OCI-LY7 (cell line): ENCODE measurements around the gene SH2D7. TPM values are rescaled to one million over a fixed set of nuclear protein-coding genes. Genes with fewer than 3 reads are reported as not detected.

Source experiments
- BruUV-seq: library from RNA; stranded (reverse); fragments of 400-500 nt; replicated peaks from 2 replicates; lab custom pipeline; 2021; lab: Mats Ljungman, UMichigan
- CTCF ChIA-PET: fragments of 300-600 bp; sonication (Branson Sonifier 250); formaldehyde crosslinking; loops from one replicate; lab custom pipeline; 2022; ENCODE audit warnings: antibody characterized with exemption; ENCODE audit not compliant: unreplicated experiment; lab: Charles Lee
- POLR2A ChIA-PET: fragments of 300-600 bp; sonication (Branson Sonifier 250); formaldehyde crosslinking; loops from one replicate; lab custom pipeline; 2022; ENCODE audit warnings: antibody characterized with exemption; lab: Charles Lee
- DNase-seq: peaks from one replicate; pipeline ENCODE4 v3.0.0-alpha.2; 2015; ENCODE audit warnings: low spot score
- H2AFZ ChIP-seq: fragments of 200-600 bp; sonication (generic), shearing (Covaris generic); 2 replicates; pipeline ENCODE4 v1.6.1; 2014; ENCODE audit warnings: mild to moderate bottlenecking, antibody characterized with exemption, low read length, moderate library complexity
- H3K27ac ChIP-seq: fragments of 200-600 bp; sonication (generic); 2 replicates; pipeline ENCODE4 v1.5.1; 2014; ENCODE audit warnings: mixed run types, low read depth, mild to moderate bottlenecking, moderate library complexity, low read length, inconsistent platforms; ENCODE audit not compliant: poor library complexity, severe bottlenecking
- H3K36me3 ChIP-seq: fragments of 200-600 bp; sonication (generic); 2 replicates; pipeline ENCODE4 v1.6.1; 2014; ENCODE audit warnings: mild to moderate bottlenecking, antibody characterized with exemption, low read length, moderate library complexity, mixed read lengths; ENCODE audit not compliant: insufficient read depth
- H3K4me1 ChIP-seq: fragments of 200-600 bp; sonication (generic); 2 replicates; pipeline ENCODE4 v1.5.1; 2014; ENCODE audit warnings: mild to moderate bottlenecking, low read length; ENCODE audit not compliant: insufficient read depth, poor library complexity, severe bottlenecking
- H3K4me2 ChIP-seq: fragments of 200-600 bp; sonication (generic); 2 replicates; pipeline ENCODE4 v1.6.1; 2014; ENCODE audit warnings: mild to moderate bottlenecking, low read length
- H3K4me3 ChIP-seq: fragments of 200-600 bp; sonication (generic); 2 replicates; pipeline ENCODE4 v1.5.1; 2014; ENCODE audit warnings: mild to moderate bottlenecking, low read depth, low read length; ENCODE audit not compliant: poor library complexity, severe bottlenecking
- H3K79me2 ChIP-seq: fragments of 200-600 bp; sonication (generic); 2 replicates; pipeline ENCODE4 v1.6.1; 2016; ENCODE audit warnings: low read depth, mild to moderate bottlenecking, low read length, moderate library complexity, mixed read lengths; ENCODE audit not compliant: insufficient read depth
- H3K9me2 ChIP-seq: fragments of 200-600 bp; sonication (generic); 2 replicates; pipeline ENCODE4 v1.6.1; 2016; ENCODE audit warnings: mild to moderate bottlenecking, low read length, mixed read lengths; ENCODE audit not compliant: insufficient read depth
- H3K9me3 ChIP-seq: fragments of 200-600 bp; sonication (generic); 2 replicates; pipeline ENCODE4 v1.6.1; 2014; ENCODE audit warnings: mild to moderate bottlenecking, mixed run types, low read length, mixed read lengths
- H4K20me1 ChIP-seq: fragments of 200-600 bp; sonication (generic); 2 replicates; pipeline ENCODE4 v1.6.1; 2014; ENCODE audit warnings: mild to moderate bottlenecking, antibody characterized with exemption, low read length, moderate library complexity, mixed read lengths; ENCODE audit not compliant: insufficient read depth
- EZH2phosphoT487 ChIP-seq: fragments of 200-600 bp; sonication (generic); IDR thresholded peaks from 2 replicates; pipeline ENCODE4 v1.6.1; 2018; ENCODE audit warnings: low read depth, borderline replicate concordance, mild to moderate bottlenecking, mixed run types, antibody characterized with exemption, low read length, moderate library complexity, mixed read lengths
- intact Hi-C: fragments of 100-400 bp; cut with micrococcal nuclease; formaldehyde crosslinking; loops from one replicate; pipeline ENCODE4 v1.10.0; 2022; ENCODE audit not compliant: unreplicated experiment
- total RNA-seq, 2 experiments: library from RNA; depleted of rRNA in 1 of 2; stranded (reverse); fragments of >200 nt in 1 of 2; shearing (Covaris generic) in 1 of 2; gene quantifications; 2 replicates each; pipeline ENCODE4 v1.2.3, GENCODE V29; 2014 to 2022
- TF ChIP-seq, protein P1 (sequence below): fragments of 200-600 bp; sonication (generic); conservative IDR thresholded peaks from 2 replicates; pipeline ENCODE4 v1.5.1; 2014; ENCODE audit warnings: mild to moderate bottlenecking, antibody characterized with exemption, low read length, moderate library complexity, mixed read lengths

The SH2D7 gene
- total RNA-seq, 2 experiments from 2014 or later = not detected

GRCh38 chr15:78049691-78050440, 42.5 kb upstream of the SH2D7 start:
- H3K4me3 ChIP-seq = no peak overlapping the region
- peak; percentile 53 for DNase-seq
- CTCF ChIA-PET = interaction anchor here (2.0 kb wide), 1 partner anchor 10 kb away, joined by 9 read pairs; no protein-coding TSS in a partner anchor

GRCh38 chr15:78050441-78050809, 41.9 kb upstream of the SH2D7 start:
- H3K27ac ChIP-seq = peak overlapping the region; percentile 30
- peaks cover 81% of the 10 kb centered on the region for H3K4me1 ChIP-seq
- peaks cover 71% of the 10 kb centered on the region; the same call in 1 of the 2 replicates for H3K36me3 ChIP-seq
- ChIA-PET POLR2A (interaction anchor here (0.6 to 5.6 kb wide), 8 partner anchors 9 to 197 kb away, joined by 3 to 44 read pairs (median 10); no protein-coding TSS in a partner anchor), CTCF (interaction anchor here (0.8 to 2.0 kb wide), 2 partner anchors 9 to 15 kb away, joined by 3 to 9 read pairs; no protein-coding TSS in a partner anchor)
- intact Hi-C loops = no loop called here
- H3K4me3 ChIP-seq = no peak overlapping the region
- no peaks in the 10 kb centered on the region for H4K20me1 ChIP-seq
- no peak overlapping the region for H2AFZ ChIP-seq
- TF ChIP-seq, protein P1, sequence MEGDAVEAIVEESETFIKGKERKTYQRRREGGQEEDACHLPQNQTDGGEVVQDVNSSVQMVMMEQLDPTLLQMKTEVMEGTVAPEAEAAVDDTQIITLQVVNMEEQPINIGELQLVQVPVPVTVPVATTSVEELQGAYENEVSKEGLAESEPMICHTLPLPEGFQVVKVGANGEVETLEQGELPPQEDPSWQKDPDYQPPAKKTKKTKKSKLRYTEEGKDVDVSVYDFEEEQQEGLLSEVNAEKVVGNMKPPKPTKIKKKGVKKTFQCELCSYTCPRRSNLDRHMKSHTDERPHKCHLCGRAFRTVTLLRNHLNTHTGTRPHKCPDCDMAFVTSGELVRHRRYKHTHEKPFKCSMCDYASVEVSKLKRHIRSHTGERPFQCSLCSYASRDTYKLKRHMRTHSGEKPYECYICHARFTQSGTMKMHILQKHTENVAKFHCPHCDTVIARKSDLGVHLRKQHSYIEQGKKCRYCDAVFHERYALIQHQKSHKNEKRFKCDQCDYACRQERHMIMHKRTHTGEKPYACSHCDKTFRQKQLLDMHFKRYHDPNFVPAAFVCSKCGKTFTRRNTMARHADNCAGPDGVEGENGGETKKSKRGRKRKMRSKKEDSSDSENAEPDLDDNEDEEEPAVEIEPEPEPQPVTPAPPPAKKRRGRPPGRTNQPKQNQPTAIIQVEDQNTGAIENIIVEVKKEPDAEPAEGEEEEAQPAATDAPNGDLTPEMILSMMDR = no peak
- TF ChIP-seq EZH2phosphoT487 = no peak
- no peaks in the 10 kb centered on the region for H3K9me3 ChIP-seq
- H3K9me2 ChIP-seq = no peaks in the 10 kb centered on the region
- BruUV-seq = no TSS peak
- H3K4me2 ChIP-seq = peak overlapping the region; percentile 57
- H3K79me2 ChIP-seq = peaks cover 35% of the 10 kb centered on the region; the same call in 1 of the 2 replicates
- DNase-seq = no peak

More at GRCh38 chr15:78049691-78050440, 42.5 kb upstream of the SH2D7 start:
- Histone ChIP-seq H2AFZ (no peak overlapping the region), H3K27ac (peak overlapping the region; percentile 30), H3K4me2 (peak overlapping the region; percentile 57), H3K36me3 (peaks cover 72% of the 10 kb centered on the region; the same call in 1 of the 2 replicates), H3K9me2 (no peaks in the 10 kb centered on the region), H4K20me1 (no peaks in the 10 kb centered on the region), H3K9me3 (no peaks in the 10 kb centered on the region), H3K4me1 (peaks cover 75% of the 10 kb centered on the region), H3K79me2 (peaks cover 29% of the 10 kb centered on the region; the same call in 1 of the 2 replicates)
- no TSS peak for BruUV-seq
- TF ChIP-seq EZH2phosphoT487 = no peak
- TF ChIP-seq, protein P1 = no peak
- POLR2A ChIA-PET = interaction anchor here (0.5 to 5.6 kb wide), 8 partner anchors 8 to 198 kb away, joined by 3 to 44 read pairs (median 10); no protein-coding TSS in a partner anchor
- intact Hi-C loops = no loop called here
